ENCODE results near the gene SIGLEC14. TPM values are rescaled to one million over a fixed set of nuclear protein-coding genes. Genes with fewer than 3 reads are reported as not detected.
"Not testable (repeated sequence)": the region's sequence is repeated elsewhere in the genome, so short reads cannot be mapped to it uniquely, and the experiment has no call there.

Gene SIGLEC14
- total RNA-seq, 1 donor: not detected

GRCh38 chr19:51687791-51688670 lies 41.4 kb upstream of the SIGLEC14 start:
- peak; percentile 56 for DNase-seq (ENCODE audit: low read depth)
- TF ChIP-seq CTCF (IDR thresholded peaks at IDR 0.05; ENCODE audit: insufficient read depth, low read length): no peak
- peak overlapping the region; percentile 69 for H3K4me3 ChIP-seq (ENCODE audit: low read depth, low read length)

- TF ChIP-seq CTCF (IDR thresholded peaks at IDR 0.05; ENCODE audit: insufficient read depth, low read length): no peak
- DNase-seq (ENCODE audit: low read depth): no peak
- H3K4me3 ChIP-seq (ENCODE audit: low read depth, low read length): no peak overlapping the region
Observed at GRCh38 chr19:51686171-51686570, 39.5 kb upstream of the SIGLEC14 start.

GRCh38 chr19:51681286-51681941 lies 34.8 kb upstream of the SIGLEC14 start:
- no peak for DNase-seq (ENCODE audit: low read depth)
- H3K4me3 ChIP-seq (ENCODE audit: low read depth, low read length): no peak overlapping the region
- TF ChIP-seq CTCF (IDR thresholded peaks at IDR 0.05; ENCODE audit: insufficient read depth, low read length): no peak

GRCh38 chr19:51680474-51680873 lies 33.8 kb upstream of the SIGLEC14 start:
- DNase-seq (ENCODE audit: low read depth): no peak
- no peak for TF ChIP-seq CTCF (IDR thresholded peaks at IDR 0.05; ENCODE audit: insufficient read depth, low read length)
- H3K4me3 ChIP-seq (ENCODE audit: low read depth, low read length): no peak overlapping the region

- TF ChIP-seq CTCF (IDR thresholded peaks at IDR 0.05; ENCODE audit: insufficient read depth, low read length): no peak
- H3K4me3 ChIP-seq (ENCODE audit: low read depth, low read length): no peak overlapping the region
- no peak for DNase-seq (ENCODE audit: low read depth)
Observed at GRCh38 chr19:51676566-51677083, 30.0 kb upstream of the SIGLEC14 start.

- not testable (repeated sequence) for H3K4me3 ChIP-seq (ENCODE audit: low read depth, low read length)
- TF ChIP-seq CTCF (IDR thresholded peaks at IDR 0.05; ENCODE audit: insufficient read depth, low read length): peak; percentile 46
- peak; percentile 50 for DNase-seq (ENCODE audit: low read depth)
Observed at GRCh38 chr19:51675911-51676565, 29.4 kb upstream of the SIGLEC14 start.
